Activated B cell treated with CpG ODN at 0.5 μM for 24 hours (primary cell): ENCODE measurements around the gene DSCAM. TPM values are rescaled to one million over a fixed set of nuclear protein-coding genes. Genes with fewer than 3 reads are reported as not detected.
"Not testable (repeated sequence)": the region's sequence is repeated elsewhere in the genome, so short reads cannot be mapped to it uniquely, and the experiment has no call there.

Experiments
- ATAC-seq: fragments of 200-7000 bp; cut with Tn5 transposase; one replicate; pipeline ENCODE4 v1.10.0; 2021; ENCODE audit warnings: low read depth, mild to moderate bottlenecking, moderate library complexity
- CTCF ChIA-PET: fragments of 350-600 bp; sonication (Branson Sonifier 250); formaldehyde crosslinking; loops from one replicate; lab custom pipeline; 2021; ENCODE audit warnings: antibody characterized with exemption; lab: Charles Lee
- POLR2A ChIA-PET: fragments of 350-600 bp; sonication (Branson Sonifier 250); formaldehyde crosslinking; loops from one replicate; lab custom pipeline; 2021; ENCODE audit warnings: antibody characterized with exemption; lab: Charles Lee
- DNase-seq: peaks from one replicate; pipeline ENCODE4 v3.0.0; 2022
- H3K27ac Mint-ChIP-seq: one replicate; pipeline ENCODE4 v1.8.0; 2020; ENCODE audit warnings: mixed read lengths
- H3K27me3 Mint-ChIP-seq: one replicate; pipeline ENCODE4 v1.8.0; 2021; ENCODE audit warnings: mixed read lengths
- H3K36me3 Mint-ChIP-seq: one replicate; pipeline ENCODE4 v1.8.0; 2021; ENCODE audit warnings: low read depth, mixed read lengths
- H3K4me1 Mint-ChIP-seq: one replicate; pipeline ENCODE4 v1.8.0; 2021; ENCODE audit warnings: mixed read lengths
- H3K4me3 Mint-ChIP-seq: one replicate; pipeline ENCODE4 v1.8.0; 2020; ENCODE audit warnings: mild to moderate bottlenecking, mixed read lengths
- H3K9me3 Mint-ChIP-seq: one replicate; pipeline ENCODE4 v1.8.0; 2020; ENCODE audit warnings: mixed read lengths
- CTCF ChIP-seq: fragments of 200-600 bp; IDR thresholded peaks from one replicate; pipeline ENCODE4 v1.8.0; 2022; ENCODE audit warnings: antibody characterized with exemption, mild to moderate bottlenecking
- intact Hi-C: fragments of 100-400 bp; cut with micrococcal nuclease; formaldehyde crosslinking; loops from one replicate; pipeline ENCODE4 v1.15.1; 2024
- total RNA-seq: library from RNA; stranded (reverse); gene quantifications from 2 replicates; pipeline ENCODE4 v1.2.3, GENCODE V29; 2022

Gene DSCAM
- total RNA-seq, 1 donor from 2014 or later = not detected

- Mint-ChIP-seq H3K4me1 (no peaks in the 10 kb centered on the region), H3K4me3 (no peak overlapping the region), H3K27ac (no peak overlapping the region), H3K9me3 (peaks cover 5% of the 10 kb centered on the region), H3K36me3 (no peaks in the 10 kb centered on the region), H3K27me3 (no peaks in the 10 kb centered on the region)
- ChIA-PET CTCF (no interaction called here), POLR2A (no interaction called here)
- no peak for DNase-seq
- no peak for ATAC-seq
- intact Hi-C loops = no loop called here
- no peak for TF ChIP-seq CTCF
These were observed 401.5 kb downstream of the DSCAM start for GRCh38 chr21:40445349-40445921.

- H3K36me3 Mint-ChIP-seq, H3K4me3 Mint-ChIP-seq, H3K27me3 Mint-ChIP-seq, intact Hi-C loops, DNase-seq, POLR2A ChIA-PET, H3K9me3 Mint-ChIP-seq, H3K4me1 Mint-ChIP-seq, ATAC-seq, CTCF ChIA-PET, H3K27ac Mint-ChIP-seq: not testable (repeated sequence)
These were observed 407.4 kb downstream of the DSCAM start for GRCh38 chr21:40439581-40439980.

- POLR2A ChIA-PET = no interaction called here
- H3K4me1 Mint-ChIP-seq = no peaks in the 10 kb centered on the region
- no peak for TF ChIP-seq CTCF
- ATAC-seq (no peak), DNase-seq (no peak)
- no peaks in the 10 kb centered on the region for H3K27me3 Mint-ChIP-seq
- H3K27ac Mint-ChIP-seq = no peak overlapping the region
- intact Hi-C loops = no loop called here
- CTCF ChIA-PET = no interaction called here
- peaks cover 6% of the 10 kb centered on the region for H3K9me3 Mint-ChIP-seq
- H3K4me3 Mint-ChIP-seq = no peak overlapping the region
- no peaks in the 10 kb centered on the region for H3K36me3 Mint-ChIP-seq
These were observed 408.3 kb downstream of the DSCAM start for GRCh38 chr21:40438616-40439015.

- Mint-ChIP-seq H3K36me3 (no peaks in the 10 kb centered on the region), H3K9me3 (peaks cover 6% of the 10 kb centered on the region), H3K4me1 (no peaks in the 10 kb centered on the region), H3K27ac (no peak overlapping the region), H3K4me3 (no peak overlapping the region), H3K27me3 (no peaks in the 10 kb centered on the region)
- ChIA-PET POLR2A (no interaction called here), CTCF (no interaction called here)
- DNase-seq (no peak), ATAC-seq (no peak)
- TF ChIP-seq CTCF = no peak
- intact Hi-C loops = no loop called here
These were observed 410.7 kb downstream of the DSCAM start for GRCh38 chr21:40436261-40436660.

- no peaks in the 10 kb centered on the region for H3K27me3 Mint-ChIP-seq
- ChIA-PET POLR2A (no interaction called here), CTCF (no interaction called here)
- no peaks in the 10 kb centered on the region for H3K36me3 Mint-ChIP-seq
- H3K4me1 Mint-ChIP-seq = no peaks in the 10 kb centered on the region
- no peak for TF ChIP-seq CTCF
- ATAC-seq (no peak), DNase-seq (no peak)
- peaks cover 6% of the 10 kb centered on the region for H3K9me3 Mint-ChIP-seq
- no peak overlapping the region for H3K4me3 Mint-ChIP-seq
- no peak overlapping the region for H3K27ac Mint-ChIP-seq
- intact Hi-C loops = no loop called here
These were observed 413.4 kb downstream of the DSCAM start for GRCh38 chr21:40433538-40433937.

GRCh38 chr21:40425981-40426380 is 421.0 kb downstream of the DSCAM start:
- Mint-ChIP-seq H3K4me1 (no peaks in the 10 kb centered on the region), H3K36me3 (no peaks in the 10 kb centered on the region), H3K4me3 (no peak overlapping the region), H3K27me3 (no peaks in the 10 kb centered on the region), H3K27ac (no peak overlapping the region), H3K9me3 (peaks cover 4% of the 10 kb centered on the region)
- ChIA-PET POLR2A (no interaction called here), CTCF (no interaction called here)
- intact Hi-C loops = no loop called here
- ATAC-seq = no peak
- no peak for DNase-seq
- no peak for TF ChIP-seq CTCF
